ENCODE results near the gene PIGU. TPM values are rescaled to one million over a fixed set of nuclear protein-coding genes. Genes with fewer than 3 reads are reported as not detected.

The PIGU gene
- total and polyA plus RNA-seq, 2 of the 13 experiments (the other 11 are each of a cell fraction or from before 2014, with no cell fraction given), result 45.5 to 231 TPM

GRCh38 chr20:34712525-34713192, 35.8 kb upstream of the PIGU start (continued):
- no peak for TF ChIP-seq ZBTB40 (IDR thresholded peaks at IDR 0.05)
- 0 out of 2 replicates have a peak, but pooled peaks have one; percentile 48 for TF ChIP-seq ZBTB40 (CRISPR knock-in tag; IDR thresholded peaks at IDR 0.05)
- TF ChIP-seq TFAP4 (IDR thresholded peaks at IDR 0.05; ENCODE audit: borderline replicate concordance, low read depth), result no peak; the same call in 1 of the 2 replicates
- no peak for TF ChIP-seq ZNF207 (IDR thresholded peaks at IDR 0.05; ENCODE audit: borderline replicate concordance)
- no peak for TF ChIP-seq RARG (CRISPR knock-in tag; IDR thresholded peaks at IDR 0.05; ENCODE audit: low read depth)
- no peak for TF ChIP-seq TBX3 (IDR thresholded peaks at IDR 0.05; ENCODE audit: borderline replicate concordance)
- no peak for TF ChIP-seq TEAD2 (CRISPR knock-in tag; IDR thresholded peaks at IDR 0.05)
- TF ChIP-seq PHF5A (CRISPR knock-in tag; IDR thresholded peaks at IDR 0.05; ENCODE audit: low read depth, unreplicated experiment), result peak; percentile 54
- TF ChIP-seq EEA1 (CRISPR knock-in tag; IDR thresholded peaks at IDR 0.05; ENCODE audit: borderline replicate concordance), result no peak
- peak; percentile 16; the same call in 1 of the 2 replicates for TF ChIP-seq ZNF329 (CRISPR knock-in tag; IDR thresholded peaks at IDR 0.05; ENCODE audit: low read depth)
- no peak for TF ChIP-seq ZNF777 (CRISPR knock-in tag; IDR thresholded peaks at IDR 0.05)
- no peak for TF ChIP-seq ZNF383 (CRISPR knock-in tag; IDR thresholded peaks at IDR 0.05; ENCODE audit: borderline replicate concordance)
- TF ChIP-seq CEBPZ (IDR thresholded peaks at IDR 0.05; ENCODE audit: low read length), result no peak
